HG03025 (cell line): ENCODE data around the gene SBK3.
"Not testable (repeated sequence)": the region's sequence is repeated elsewhere in the genome, so short reads cannot be mapped to it uniquely, and the experiment has no call there.

Experiments used
- ATAC-seq: cut with Tn5 transposase; IDR thresholded peaks from one replicate; pipeline ENCODE4 v1.9.1; 2021; ENCODE audit warnings: mild to moderate bottlenecking, moderate library complexity; ENCODE audit not compliant: unreplicated experiment, low FRiP score

SBK3 gene, protein sequence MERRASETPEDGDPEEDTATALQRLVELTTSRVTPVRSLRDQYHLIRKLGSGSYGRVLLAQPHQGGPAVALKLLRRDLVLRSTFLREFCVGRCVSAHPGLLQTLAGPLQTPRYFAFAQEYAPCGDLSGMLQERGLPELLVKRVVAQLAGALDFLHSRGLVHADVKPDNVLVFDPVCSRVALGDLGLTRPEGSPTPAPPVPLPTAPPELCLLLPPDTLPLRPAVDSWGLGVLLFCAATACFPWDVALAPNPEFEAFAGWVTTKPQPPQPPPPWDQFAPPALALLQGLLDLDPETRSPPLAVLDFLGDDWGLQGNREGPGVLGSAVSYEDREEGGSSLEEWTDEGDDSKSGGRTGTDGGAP

DNA sequence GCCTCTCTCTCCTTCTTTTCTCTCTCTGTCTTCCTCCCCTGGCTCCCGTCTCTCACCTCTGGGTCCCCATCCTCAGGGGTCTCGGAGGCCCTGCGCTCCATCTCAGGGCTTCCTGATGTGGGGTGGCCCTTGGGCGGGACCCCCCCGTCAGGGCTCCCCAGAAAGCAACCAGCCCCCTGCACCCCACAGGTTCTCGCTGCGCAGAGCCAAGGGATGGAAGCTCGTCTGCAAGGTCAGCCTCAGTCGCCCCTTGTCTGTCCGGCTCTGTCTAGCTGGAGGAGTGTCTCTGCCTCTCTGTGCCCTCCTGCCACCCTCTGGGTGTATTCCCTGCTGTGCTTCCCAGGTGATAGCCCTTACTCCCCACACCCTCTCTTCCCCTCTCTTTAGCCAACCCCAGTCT, at the start of gene SBK3:
Gene SBK3 (minus strand): TSS at position 101 of the 400 bp plus-strand sequence. CDS start 0 bp downstream, at position 101.
- ATAC-seq, result no peak

- ATAC-seq, result no peak
These were observed 47.9 kb upstream of the SBK3 start for GRCh38 chr19:55593096-55593772.

DNA sequence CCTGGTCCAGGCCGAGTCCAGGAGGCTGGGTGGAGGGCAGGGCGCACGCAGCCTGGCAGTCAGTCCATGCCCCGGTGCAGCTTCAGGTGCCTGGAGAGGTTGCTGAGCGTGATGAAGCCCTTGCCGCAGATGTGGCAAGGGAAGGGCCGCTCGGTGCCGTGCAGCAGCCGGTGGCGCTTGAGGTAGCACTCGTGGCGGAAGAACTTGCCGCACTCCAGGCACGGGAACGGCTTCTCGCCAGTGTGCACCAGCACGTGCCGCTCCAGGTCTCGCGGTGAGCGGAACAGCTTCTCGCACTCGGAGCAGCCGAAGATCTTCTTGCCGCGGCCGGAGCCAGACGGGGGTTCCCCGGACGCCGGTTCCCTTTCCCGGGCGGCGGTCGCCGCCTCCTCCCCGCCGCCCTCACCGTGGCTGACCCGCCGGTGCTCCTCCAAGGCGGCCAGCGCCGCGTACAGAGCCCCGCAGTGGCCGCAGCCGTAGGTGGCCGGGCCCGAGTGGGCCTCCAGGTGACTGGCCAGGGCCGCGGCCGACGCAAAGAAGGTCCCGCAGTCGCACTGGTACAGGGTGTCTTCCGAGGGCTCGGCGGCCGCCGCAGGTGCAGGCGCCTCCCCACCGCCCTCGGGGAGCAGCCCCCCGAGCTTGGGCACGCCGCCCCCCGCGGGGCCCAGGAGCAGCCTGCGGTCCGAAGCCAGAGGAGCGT, 47.2 kb upstream of the SBK3 start:
- ATAC-seq, result no peak

- no peak for ATAC-seq
These were observed 46.2 kb upstream of the SBK3 start for GRCh38 chr19:55591555-55591954.

DNA sequence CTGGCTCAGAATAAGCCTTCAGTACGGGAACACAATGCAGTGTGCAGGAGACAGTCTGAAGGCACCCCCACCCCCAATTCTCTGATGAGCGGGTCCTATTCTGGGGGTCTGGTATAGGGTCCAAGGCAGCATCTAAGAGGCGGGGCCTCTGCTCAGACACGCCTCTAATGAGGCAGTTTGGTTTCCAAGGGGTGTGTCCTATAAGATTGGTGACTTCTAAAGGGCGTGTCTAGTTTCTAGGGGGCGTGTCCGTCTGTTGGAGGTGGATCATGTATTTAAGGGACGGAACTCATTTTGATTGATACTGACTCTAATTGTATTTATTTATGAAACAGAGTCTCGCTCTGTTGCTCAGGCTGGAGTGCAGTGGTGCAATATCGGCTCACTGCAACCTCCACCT, 45.3 kb upstream of the SBK3 start:
- ATAC-seq, result no peak

- ATAC-seq, result no peak
These were observed 44.8 kb upstream of the SBK3 start for GRCh38 chr19:55590109-55590508.

- ATAC-seq, result no peak
These were observed 43.4 kb upstream of the SBK3 start for GRCh38 chr19:55588738-55589137.

DNA sequence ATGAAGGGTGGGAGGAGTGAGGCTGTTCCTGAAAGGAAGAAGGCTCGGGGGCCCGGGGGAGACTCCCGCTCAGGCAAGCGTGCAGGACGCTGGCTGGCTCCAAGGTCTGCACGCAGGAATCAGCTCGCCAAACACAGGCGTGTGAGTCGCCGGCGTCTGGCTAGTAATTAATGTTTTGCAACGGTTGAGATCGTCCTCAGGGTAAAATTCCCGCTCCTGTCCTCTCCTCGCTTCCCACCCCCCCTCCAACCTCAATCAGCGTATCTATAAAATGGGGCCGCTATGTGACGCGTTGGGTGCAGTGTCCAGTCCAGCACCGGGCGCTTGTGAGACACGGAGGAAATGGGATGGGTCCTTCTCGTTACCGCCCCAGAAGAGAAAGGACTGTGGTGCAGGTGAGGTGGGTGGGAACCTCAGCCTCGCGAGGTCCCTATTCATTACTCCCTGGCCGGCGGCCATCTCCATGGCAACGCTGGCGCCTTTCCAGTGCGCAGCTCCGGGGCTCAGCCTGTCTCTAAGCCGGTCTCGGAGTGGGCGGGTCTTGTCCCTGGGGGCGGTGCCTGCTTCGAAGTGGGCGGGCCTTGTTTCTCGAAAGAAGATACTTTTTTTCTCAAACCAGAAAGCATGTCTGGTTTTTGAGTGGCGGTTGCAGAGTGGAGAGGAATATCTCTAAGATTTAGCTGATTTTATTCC, 41.8 kb upstream of the SBK3 start:
- ATAC-seq, result no peak

DNA sequence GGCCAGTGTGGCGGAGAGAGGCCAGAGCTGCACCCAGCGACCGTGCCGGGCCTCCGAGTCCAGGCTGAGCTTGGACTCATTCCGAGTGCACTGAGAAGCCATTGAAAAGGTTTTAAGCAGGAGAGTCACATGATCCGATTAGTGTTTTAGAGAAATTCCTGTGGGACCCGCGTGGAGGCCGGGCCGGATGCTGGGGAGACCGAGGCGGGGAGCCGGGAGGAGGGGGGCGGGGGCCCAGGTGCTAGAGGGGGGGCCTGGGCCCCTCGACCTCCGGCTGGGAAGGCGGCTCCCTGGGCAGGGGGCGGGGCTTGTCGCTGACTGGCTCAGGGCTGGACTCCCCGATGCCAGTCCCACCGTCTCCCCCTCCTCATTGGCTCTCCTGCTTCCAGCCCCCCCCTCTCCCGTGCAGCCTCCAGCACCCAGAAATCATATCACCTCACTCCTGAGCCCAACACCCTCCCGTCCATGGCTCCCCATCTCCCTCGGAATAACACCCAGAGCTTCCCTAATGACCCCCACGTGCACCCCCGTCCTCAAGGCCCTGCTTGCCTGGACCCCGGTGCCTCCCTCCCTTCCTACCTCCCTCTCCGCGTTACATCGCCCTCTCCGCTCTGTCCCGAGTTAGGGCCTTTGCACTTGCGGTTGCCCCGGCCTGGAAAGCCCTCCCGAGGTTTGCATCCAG, 40.5 kb upstream of the SBK3 start:
- no peak for ATAC-seq

DNA sequence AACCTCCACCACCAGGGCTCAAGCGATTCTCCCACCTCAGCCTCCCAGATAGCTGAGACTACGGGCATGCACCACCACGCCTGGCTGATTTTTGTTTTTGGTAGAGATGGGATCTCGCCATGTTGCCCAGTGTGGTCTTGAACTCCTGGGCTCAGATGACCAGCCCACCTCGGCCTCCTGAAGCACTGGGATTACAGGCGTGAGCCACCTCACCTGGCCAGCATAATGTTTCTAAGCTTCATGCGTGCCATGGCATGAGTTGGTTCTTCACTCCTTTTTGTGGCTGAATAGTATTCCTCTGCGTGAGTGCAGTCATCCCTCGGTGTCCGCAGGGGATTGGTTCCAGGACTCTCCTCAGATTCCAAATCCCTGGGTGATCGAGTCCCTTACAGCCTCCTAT, 39.5 kb upstream of the SBK3 start:
- ATAC-seq, result no peak

GRCh38 chr19:55583897-55584296, 38.6 kb upstream of the SBK3 start:
- not testable (repeated sequence) for ATAC-seq

DNA sequence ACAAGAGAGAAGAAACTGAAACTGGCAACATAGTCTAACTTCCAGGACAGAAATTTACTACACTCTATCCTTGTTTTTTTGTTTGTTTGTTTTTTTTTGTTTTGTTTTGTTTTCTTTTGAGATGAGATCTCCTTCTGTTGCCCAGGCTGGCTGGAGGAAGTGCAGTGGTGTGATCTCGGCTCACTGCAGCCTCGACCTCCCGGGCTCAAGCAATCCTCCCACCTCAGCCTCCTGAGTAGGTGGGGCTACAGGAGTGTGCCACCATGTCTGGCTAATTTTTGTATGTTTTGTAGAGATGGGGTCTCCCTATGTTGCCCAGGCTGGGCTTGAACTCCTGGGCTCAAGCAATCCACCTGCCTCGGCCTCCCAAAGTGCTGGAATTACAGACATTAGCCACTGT, 36.9 kb upstream of the SBK3 start:
- not testable (repeated sequence) for ATAC-seq

- ATAC-seq, result no peak
These were observed 36.5 kb upstream of the SBK3 start for GRCh38 chr19:55581823-55582223.

DNA sequence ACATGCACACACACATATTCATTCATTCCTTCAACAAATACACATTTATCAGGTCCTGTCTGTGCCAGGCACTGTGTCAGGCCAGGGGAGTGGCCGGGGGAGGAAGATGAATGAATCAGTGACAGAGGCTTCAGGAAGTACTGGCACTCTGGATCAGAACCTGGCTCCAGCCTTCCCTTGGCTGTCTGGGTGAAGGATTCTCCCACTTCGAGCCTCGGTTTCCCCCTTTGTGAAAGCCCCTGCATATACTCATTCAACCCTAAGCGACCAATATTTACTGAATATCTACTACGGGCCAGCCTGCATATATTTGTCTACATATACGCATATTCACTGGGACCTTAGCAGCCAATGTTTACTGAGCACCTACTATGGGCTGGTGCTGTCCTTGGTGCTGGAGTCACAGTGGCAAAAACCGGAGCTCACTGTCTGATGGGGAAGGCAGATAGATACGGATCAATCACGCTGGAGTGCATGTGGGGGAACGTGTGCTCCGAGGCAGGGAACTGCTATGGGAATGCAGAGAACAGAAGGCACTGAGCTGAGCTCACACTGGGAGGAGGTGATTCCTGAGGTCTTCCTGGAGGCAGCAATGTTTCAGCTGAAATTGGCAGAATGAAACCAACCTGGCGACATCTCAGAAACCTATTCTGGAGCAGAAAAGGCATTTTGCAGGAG, 35.9 kb upstream of the SBK3 start:
- no peak for ATAC-seq

DNA sequence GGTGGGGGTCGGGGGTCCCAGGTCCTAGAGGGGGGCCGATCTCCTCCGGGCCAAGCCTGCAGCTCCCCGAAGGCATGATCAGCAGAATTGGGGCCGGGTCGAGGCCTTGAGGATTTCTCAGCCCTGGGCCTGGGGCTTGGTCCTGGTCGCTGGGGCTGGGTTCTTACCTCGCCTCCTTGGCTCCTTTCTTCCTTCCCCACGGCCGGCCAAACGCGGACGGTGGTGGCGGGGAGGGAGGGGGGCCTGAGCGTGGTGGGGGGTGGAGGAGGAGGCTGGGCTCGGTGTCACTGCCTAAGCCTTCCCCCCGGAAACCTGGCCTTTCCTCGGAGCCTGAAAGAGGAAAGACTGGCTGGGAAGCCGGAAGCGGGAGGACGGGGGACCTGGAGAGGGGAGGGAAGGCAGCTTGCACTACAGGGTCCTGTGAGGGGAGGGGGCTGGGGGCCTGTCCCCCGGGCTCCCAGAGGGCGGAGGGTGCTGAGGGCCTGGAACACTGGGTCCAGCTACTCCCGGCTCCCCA, 35.3 kb upstream of the SBK3 start, which contains the start of gene ZNF579:
Gene ZNF579 (minus strand): TSS at position 221 of the 517 bp plus-strand sequence. CDS start 1,209 bp downstream, outside the sequence.
- ATAC-seq, result no peak

DNA sequence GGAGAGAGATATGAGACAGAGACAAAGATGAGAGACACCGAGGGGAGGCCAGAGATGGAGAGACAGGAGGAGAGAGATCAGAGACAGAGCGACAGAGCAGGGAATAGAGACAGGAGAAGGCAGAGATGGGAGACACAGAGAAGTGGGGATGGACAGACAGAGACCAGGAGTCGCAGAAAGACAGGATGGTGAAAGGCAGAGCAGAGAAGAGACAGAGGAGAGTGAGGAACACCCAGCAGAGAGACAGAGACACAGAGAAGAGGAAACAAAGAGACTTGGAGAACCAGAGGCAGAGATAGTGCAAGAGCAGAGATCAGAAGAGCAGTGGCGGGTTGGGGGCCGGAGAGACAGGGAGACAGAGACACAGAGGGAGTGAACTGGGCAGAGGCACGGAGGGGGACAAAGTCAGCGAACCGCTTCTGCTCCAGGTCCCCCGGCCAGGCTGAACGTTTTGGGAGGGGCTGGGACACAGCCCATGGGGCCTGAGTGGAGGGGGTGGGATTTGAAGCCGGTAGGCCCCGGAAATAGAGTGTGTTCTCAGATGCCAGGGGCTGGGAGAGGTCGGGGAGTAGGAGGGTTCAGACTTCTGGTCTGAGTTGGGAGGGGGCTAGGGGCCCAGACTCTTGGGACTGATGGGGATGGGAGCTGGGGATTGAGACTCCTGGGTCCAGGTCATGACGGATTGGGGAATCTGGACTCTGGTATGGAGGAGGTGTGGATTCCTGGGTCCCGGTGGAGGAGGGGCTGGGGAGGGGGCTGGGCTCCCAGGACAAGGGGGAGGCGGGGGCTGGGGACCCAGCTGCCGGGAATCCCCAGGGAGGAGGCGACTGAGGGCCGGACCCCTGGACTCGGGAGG, 34.7 kb upstream of the SBK3 start:
- no peak for ATAC-seq

- no peak for ATAC-seq
These were observed 33.7 kb upstream of the SBK3 start for GRCh38 chr19:55578761-55579747.
